IMR-90 (cell line): ENCODE data around the gene DSP. TPM values are rescaled to one million over a fixed set of nuclear protein-coding genes. Genes with fewer than 3 reads are reported as not detected.

ENCODE experiments used
- ATAC-seq: fragments of 200-7000 bp; cut with Tn5 transposase; 2 replicates; pipeline ENCODE4 v1.9.1; 2020; ENCODE audit warnings: low read depth, mild to moderate bottlenecking, moderate library complexity
- BruUV-seq: library from RNA; stranded (reverse); fragments of 400-500 nt; replicated peaks from 2 replicates; lab custom pipeline; 2021; lab: Mats Ljungman, UMichigan
- CTCF ChIA-PET: fragments of 300-600 bp; formaldehyde crosslinking; extraction: SDS; loops from one replicate; lab custom pipeline; 2021; ENCODE audit warnings: antibody characterized with exemption; lab: Yijun Ruan, JAX
- POLR2A ChIA-PET: fragments of 300-600 bp; sonication (Branson Sonifier 250); formaldehyde crosslinking; loops from one replicate; lab custom pipeline; 2022; ENCODE audit warnings: antibody characterized with exemption; ENCODE audit not compliant: unreplicated experiment; lab: Charles Lee
- DNase-seq: peaks from one replicate; pipeline ENCODE4 v3.0.0; 2013
- H2AFZ ChIP-seq: replicated peaks from 2 replicates; pipeline ENCODE3; 2013; ENCODE audit warnings: low read length, mild to moderate bottlenecking; ENCODE audit not compliant: poor library complexity
- H2AK5ac ChIP-seq: 2 replicates; pipeline ENCODE4 v1.6.1; 2013; ENCODE audit warnings: low read depth, low read length, inconsistent platforms
- H2AK9ac ChIP-seq: replicated peaks from 2 replicates; pipeline ENCODE3; 2013; ENCODE audit warnings: mild to moderate bottlenecking, low read depth, low read length, moderate library complexity; ENCODE audit not compliant: poor library complexity
- H2BK120ac ChIP-seq: 2 replicates; pipeline ENCODE4 v1.6.1; 2013; ENCODE audit warnings: low read depth, low read length, inconsistent platforms
- H2BK15ac ChIP-seq: 3 replicates; pipeline ENCODE4 v1.6.1; 2013; ENCODE audit warnings: low read depth, low read length, inconsistent platforms
- H2BK20ac ChIP-seq: 2 replicates; pipeline ENCODE4 v1.6.1; 2013; ENCODE audit warnings: low read depth, mild to moderate bottlenecking, inconsistent platforms, low read length, moderate library complexity
- H2BK5ac ChIP-seq: 2 replicates; pipeline ENCODE4 v1.6.1; 2013; ENCODE audit warnings: mild to moderate bottlenecking, low read depth, low read length, inconsistent platforms; ENCODE audit not compliant: poor library complexity, severe bottlenecking
- H3K14ac ChIP-seq: replicated peaks from 2 replicates; pipeline ENCODE4 v1.6.1; 2013; ENCODE audit warnings: low read depth, low read length, inconsistent platforms
- H3K18ac ChIP-seq: 2 replicates; pipeline ENCODE4 v1.6.1; 2013; ENCODE audit warnings: low read depth, low read length, control low read depth
- H3K23ac ChIP-seq: 2 replicates; pipeline ENCODE4 v1.6.1; 2013; ENCODE audit warnings: low read depth, low read length, inconsistent platforms
- H3K27ac ChIP-seq: 2 replicates; pipeline ENCODE4 v1.5.1; 2013; ENCODE audit warnings: mild to moderate bottlenecking, control low read depth, low read length; ENCODE audit not compliant: insufficient read depth
- H3K27me3 ChIP-seq: 2 replicates; pipeline ENCODE4 v1.6.1; 2013; ENCODE audit warnings: low read length; ENCODE audit not compliant: control insufficient read depth, insufficient read depth
- H3K36me3 ChIP-seq: 2 replicates; pipeline ENCODE4 v1.6.1; 2013; ENCODE audit warnings: low read length, mixed read lengths; ENCODE audit not compliant: control insufficient read depth, insufficient read depth
- H3K4ac ChIP-seq: 2 replicates; pipeline ENCODE4 v1.6.1; 2013; ENCODE audit warnings: low read depth, low read length, inconsistent platforms
- H3K4me1 ChIP-seq: 2 replicates; pipeline ENCODE4 v1.6.1; 2013; ENCODE audit warnings: low read length, mixed read lengths; ENCODE audit not compliant: control insufficient read depth, insufficient read depth
- H3K4me2 ChIP-seq: 2 replicates; pipeline ENCODE4 v1.6.1; 2013; ENCODE audit warnings: low read depth, mild to moderate bottlenecking, control low read depth, low read length, moderate library complexity
- H3K4me3 ChIP-seq: 2 replicates; pipeline ENCODE4 v1.5.1; 2013; ENCODE audit warnings: low read depth, mild to moderate bottlenecking, control low read depth, low read length, moderate library complexity; ENCODE audit not compliant: insufficient read depth
- H3K56ac ChIP-seq: 2 replicates; pipeline ENCODE4 v1.6.1; 2013; ENCODE audit warnings: low read length, inconsistent platforms; ENCODE audit not compliant: insufficient read depth; ENCODE audit errors: extremely low read depth
- H3K79me1 ChIP-seq, 2 experiments: 2 replicates each; pipeline ENCODE4 v1.6.1; 2013; ENCODE audit warnings: low read length in 2 of 2, inconsistent platforms in 1 of 2, low read depth in 1 of 2
- H3K9ac ChIP-seq: 2 replicates; pipeline ENCODE4 v1.6.1; 2013; ENCODE audit warnings: low read depth, low read length, control low read depth
- H3K9me1 ChIP-seq: 2 replicates; pipeline ENCODE4 v1.6.1; 2013; ENCODE audit warnings: low read length, inconsistent platforms; ENCODE audit not compliant: insufficient read depth
- H3K9me3 ChIP-seq: 2 replicates; pipeline ENCODE4 v1.6.1; 2013; ENCODE audit warnings: low read length; ENCODE audit not compliant: control insufficient read depth, insufficient read depth
- H4K20me1 ChIP-seq: 2 replicates; pipeline ENCODE4 v1.6.1; 2013; ENCODE audit warnings: low read length, inconsistent platforms; ENCODE audit not compliant: insufficient read depth
- H4K5ac ChIP-seq: 2 replicates; pipeline ENCODE4 v1.6.1; 2013; ENCODE audit warnings: mild to moderate bottlenecking, low read depth, low read length, control low read depth
- H4K8ac ChIP-seq, 2 experiments: 2 replicates each; pipeline ENCODE4 v1.6.1; 2013; ENCODE audit warnings: low read depth in 2 of 2, low read length in 2 of 2, control low read depth in 1 of 2, inconsistent platforms in 1 of 2
- H4K91ac ChIP-seq: 2 replicates; pipeline ENCODE4 v1.6.1; 2013; ENCODE audit warnings: low read depth, low read length, inconsistent platforms; ENCODE audit not compliant: insufficient read depth
- BHLHE40 ChIP-seq: fragments of 150-350 bp; IDR thresholded peaks from 2 replicates; pipeline ENCODE4 v1.6.1; 2016; ENCODE audit warnings: mild to moderate bottlenecking, low read depth, low read length
- CEBPB ChIP-seq: IDR thresholded peaks from 2 replicates; pipeline ENCODE4 v1.6.1; 2012; ENCODE audit warnings: low read depth, low read length, improper control_type of control experiment
- CHD1 ChIP-seq: IDR thresholded peaks from 2 replicates; pipeline ENCODE4 v1.6.1; 2012; ENCODE audit warnings: low read depth, low read length, improper control_type of control experiment
- CTCF ChIP-seq: conservative IDR thresholded peaks from 2 replicates; pipeline ENCODE4 v1.5.1; 2012; ENCODE audit warnings: mild to moderate bottlenecking, low read depth, low read length, improper control_type of control experiment
- ELK1 ChIP-seq: fragments of 150-350 bp; IDR thresholded peaks from 2 replicates; pipeline ENCODE4 v1.6.1; 2016; ENCODE audit warnings: low read depth, mild to moderate bottlenecking, low read length, moderate library complexity, borderline replicate concordance
- FOS ChIP-seq: fragments of 150-350 bp; IDR thresholded peaks from 2 replicates; pipeline ENCODE4 v1.6.1; 2016; ENCODE audit warnings: low read depth, low read length
- MAFK ChIP-seq: IDR thresholded peaks from 2 replicates; pipeline ENCODE4 v1.6.1; 2012; ENCODE audit warnings: low read depth, low read length, improper control_type of control experiment
- MAZ ChIP-seq: IDR thresholded peaks from 2 replicates; pipeline ENCODE4 v1.6.1; 2012; ENCODE audit warnings: low read depth, mild to moderate bottlenecking, low read length, improper control_type of control experiment, moderate library complexity, borderline replicate concordance
- MXI1 ChIP-seq: IDR thresholded peaks from 2 replicates; pipeline ENCODE4 v1.6.1; 2012; ENCODE audit warnings: low read depth, mild to moderate bottlenecking, low read length, moderate library complexity, borderline replicate concordance
- NFE2L2 ChIP-seq: fragments of 150-350 bp; IDR thresholded peaks from 2 replicates; pipeline ENCODE4 v1.6.1; 2016; ENCODE audit warnings: low read depth, mild to moderate bottlenecking, low read length
- RAD21 ChIP-seq: IDR thresholded peaks from 2 replicates; pipeline ENCODE4 v1.6.1; 2012; ENCODE audit warnings: low read length, improper control_type of control experiment
- USF2 ChIP-seq: fragments of 150-350 bp; IDR thresholded peaks from 2 replicates; pipeline ENCODE4 v1.6.1; 2017; ENCODE audit warnings: mild to moderate bottlenecking, antibody characterized with exemption, low read length, low read depth
- WGBS, 2 experiments: methylation state at CpG; one replicate each; pipeline versions ENCODE4 v1.1.5 to v1.1.7; 2013; ENCODE audit warnings: missing lambda C conversion rate in 2 of 2; ENCODE audit not compliant: insufficient read length in 1 of 2; ENCODE audit errors: extremely low coverage in 2 of 2; 5-methylcytosine and 5-hydroxymethylcytosine counted together
- dilution Hi-C: fragments of 300-500 bp; cut with HindIII; formaldehyde crosslinking; loops from one replicate; pipeline ENCODE4 v1.14.3; 2018; ENCODE audit warnings: low sequenced_read_pairs; ENCODE audit not compliant: unreplicated experiment
- in situ Hi-C: fragments of 300-500 bp; cut with MboI; formaldehyde crosslinking; loops from 3 replicates; pipeline ENCODE4 v1.14.3; 2019; ENCODE audit warnings: low sequenced_read_pairs, inconsistent platforms, mixed read lengths
- intact Hi-C: fragments of 100-400 bp; cut with micrococcal nuclease; formaldehyde crosslinking; loops from 2 replicates; pipeline ENCODE4 v1.10.0; 2022
- polyA plus RNA-seq, 3 experiments: library from polyadenylated mRNA; depleted of rRNA; stranded (reverse); fragments of >200 nt; gene quantifications; 2 replicates each; pipeline ENCODE4 v1.2.3, GENCODE V29; 2012; ENCODE audit warnings: low replicate concordance in 1 of 3
- total RNA-seq: library from RNA; depleted of rRNA; stranded (reverse); fragments of >200 nt; gene quantifications from 2 replicates; pipeline ENCODE4 v1.2.3, GENCODE V29; 2012

The DSP gene
- total and polyA plus RNA-seq, 2 of the 4 experiments (the other 2 are of a cell fraction) = 7.1 to 20.1 TPM

DNA sequence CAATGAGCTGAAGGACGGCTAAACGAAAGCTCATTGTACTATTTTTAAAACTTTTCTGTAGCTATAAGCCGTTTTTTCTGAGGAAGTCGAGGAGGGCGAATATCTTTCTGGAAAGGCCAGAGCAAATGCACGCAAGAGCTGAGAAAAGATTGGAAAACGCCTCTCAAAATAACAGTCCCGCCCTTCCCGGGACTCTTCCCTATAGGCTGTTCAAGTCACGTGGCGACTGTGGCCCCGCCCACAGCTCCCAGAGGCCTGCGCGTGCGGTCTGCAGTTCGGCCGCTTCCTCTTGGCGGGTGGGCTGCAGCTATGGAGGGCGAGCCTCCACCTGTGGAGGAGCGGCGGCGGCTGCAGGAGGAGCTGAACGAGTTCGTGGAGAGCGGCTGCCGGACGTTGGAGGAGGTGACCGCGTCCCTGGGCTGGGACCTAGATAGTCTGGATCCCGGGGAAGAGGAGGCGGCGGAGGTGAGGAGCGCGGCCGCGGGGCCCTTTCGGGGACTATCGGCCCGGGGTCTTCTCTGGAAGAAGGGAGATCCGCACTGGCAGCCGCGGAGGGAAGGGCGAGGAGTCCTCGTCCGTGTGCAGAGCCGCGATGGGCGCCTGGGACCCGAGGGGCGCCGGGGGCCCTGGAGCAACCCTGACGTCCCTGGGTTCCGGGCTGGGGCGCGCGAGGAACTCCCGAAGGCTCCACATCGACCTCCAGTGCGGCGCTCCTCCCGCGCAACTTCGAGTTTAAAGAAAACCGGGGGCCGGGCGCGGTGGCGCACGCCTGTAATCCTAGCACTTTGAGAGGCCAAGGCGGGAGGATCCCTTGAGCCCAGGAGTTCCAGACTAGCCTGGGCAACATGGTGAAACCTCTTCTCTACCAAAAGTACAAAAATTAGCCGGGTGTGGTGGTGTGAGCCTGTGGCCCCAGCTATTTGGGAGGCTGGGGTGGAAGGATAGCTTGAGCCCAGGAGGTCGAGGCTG, 48.8 kb downstream of the DSP start, which contains the start of gene SNRNP48:
Gene SNRNP48 (plus strand): TSS at position 250 of the 969 bp plus-strand sequence. CDS start 60 bp downstream, at position 310.
- Histone ChIP-seq H3K79me1 (peaks cover 11 to 26% of the 10 kb centered on the region in 2 experiments), H3K4me1 (peaks cover 8% of the 10 kb centered on the region), H2AK9ac (peak within 1 kb of the TSS; percentile 82), H3K23ac (peak within 1 kb of the TSS; percentile 49), H2BK20ac (no peak within 1 kb of the TSS), H3K4me3 (peak within 1 kb of the TSS; percentile 98), H3K4ac (peak within 1 kb of the TSS; percentile 60), H2BK5ac (peak within 1 kb of the TSS; percentile 80), H4K8ac (peak within 1 kb of the TSS; percentile 76 to 77), H3K14ac (peak within 1 kb of the TSS; percentile 59), H4K20me1 (peaks cover 19% of the 10 kb centered on the region; the same call in 1 of the 2 replicates), H3K56ac (peak within 1 kb of the TSS; percentile 73; the same call in 1 of the 2 replicates), H3K18ac (peak within 1 kb of the TSS; percentile 81), H3K4me2 (peak within 1 kb of the TSS; percentile 96), H3K27me3 (no peaks in the 10 kb centered on the region), H3K9me3 (no peaks in the 10 kb centered on the region), H4K91ac (no peak within 1 kb of the TSS), H2AK5ac (no peak within 1 kb of the TSS), H3K9ac (peak within 1 kb of the TSS; percentile 95), H3K36me3 (peaks cover 3% of the 10 kb centered on the region), H3K9me1 (peaks cover 5% of the 10 kb centered on the region; the same call in 1 of the 2 replicates), H3K27ac (peak within 1 kb of the TSS; percentile 94), H2BK120ac (no peak within 1 kb of the TSS; the same call in 1 of the 2 replicates), H4K5ac (peak within 1 kb of the TSS; percentile 66; the same call in 1 of the 2 replicates), H2AFZ (peak within 1 kb of the TSS; percentile 96), H2BK15ac (no peak within 1 kb of the TSS)
- ATAC-seq (peak; percentile 99), DNase-seq (peak; percentile 91)
- dilution Hi-C loops (no loop called here), intact Hi-C loops (loop anchor here (2.0 to 5.0 kb wide), 4 partner anchors 171 to 863 kb away; partner anchors contain the start of gene SSR1), in situ Hi-C loops (loop anchor here (10.0 kb wide), 2 partner anchors 185 to 285 kb away; no protein-coding TSS in a partner anchor)
- ChIA-PET POLR2A (interaction anchor here (0.5 kb wide), 1 partner anchor 176 kb away, joined by 3 read pairs; no protein-coding TSS in a partner anchor), CTCF (no interaction called here)
- BruUV-seq = no TSS peak
- WGBS, 2 experiments = 0% methylated on average over 28 of the region's 72 CpGs; no CpG with 5 or more reads in 1 of the 2 experiments
- no peak for TF ChIP-seq CTCF
- no peak for TF ChIP-seq BHLHE40
- peak; percentile 97 for TF ChIP-seq USF2
- no peak for TF ChIP-seq NFE2L2
- TF ChIP-seq MAZ = no peak; the same call in 1 of the 2 replicates
- no peak for TF ChIP-seq CHD1
- 0 out of 2 replicates have a peak, but pooled peaks have one; percentile 15 for TF ChIP-seq FOS
- TF ChIP-seq MXI1 = peak; percentile 74; the same call in 1 of the 2 replicates
- no peak for TF ChIP-seq CEBPB
- TF ChIP-seq RAD21 = no peak
- TF ChIP-seq MAFK = no peak
- TF ChIP-seq ELK1 = no peak
